Esophagus squamous epithelium (tissue), 5 donors: ENCODE results near the gene LMF1. TPM values are rescaled to one million over a fixed set of nuclear protein-coding genes. Genes with fewer than 3 reads are reported as not detected.
"Not testable (repeated sequence)": the region's sequence is repeated elsewhere in the genome, so short reads cannot be mapped to it uniquely, and the experiment has no call there.

Experiments used
- DNase-seq: peaks from one replicate; lab custom pipeline; 2025; lab: John Stamatoyannopoulos, UW
- H3K27ac ChIP-seq, 4 donors: fragments of 200-600 bp; sonication (generic); one replicate each; pipeline ENCODE4 v1.5.1; 2016 to 2019; ENCODE audit warnings: mild to moderate bottlenecking in 1 of 4
- H3K27me3 ChIP-seq, 4 donors: fragments of 200-600 bp; sonication (generic); 1 replicate in 3 of 4; 2 replicates in 1 of 4; pipeline versions ENCODE4 v1.5.1 to v1.6.0; 2017 to 2021; ENCODE audit warnings: antibody characterized with exemption in 1 of 4
- H3K36me3 ChIP-seq, 3 donors: fragments of 200-600 bp; sonication (generic); one replicate each; pipeline ENCODE4 v1.5.1; 2016 to 2019
- H3K4me1 ChIP-seq, 3 donors: fragments of 200-600 bp; sonication (generic); one replicate each; pipeline ENCODE4 v1.5.1; 2017 to 2019
- H3K4me3 ChIP-seq, 4 donors: fragments of 200-600 bp; sonication (generic); 1 replicate in 3 of 4; 2 replicates in 1 of 4; pipeline ENCODE4 v1.5.1; 2016 to 2019; ENCODE audit warnings: mild to moderate bottlenecking in 2 of 4, moderate library complexity in 1 of 4
- H3K9me3 ChIP-seq, 3 donors: fragments of 200-600 bp; sonication (generic); one replicate each; pipeline ENCODE4 v1.5.1; 2016 to 2019
- POLR2A ChIP-seq, 4 donors: fragments of 450-650 bp; IDR thresholded peaks; one replicate each; pipeline ENCODE4 v1.6.1; 2017; ENCODE audit warnings: antibody characterized with exemption in 4 of 4, mild to moderate bottlenecking in 4 of 4, moderate library complexity in 3 of 4
- WGBS, 2 donors: methylation state at CpG; one replicate each; pipeline ENCODE4 v1.1.5; 2018; 5-methylcytosine and 5-hydroxymethylcytosine counted together
- intact Hi-C: fragments of 100-400 bp; cut with DNase I; formaldehyde crosslinking; loops from one replicate; pipeline ENCODE4 v1.15.0; 2022
- total RNA-seq, 4 donors: library from RNA; depleted of rRNA; stranded (reverse); fragments of >200 nt; gene quantifications; one replicate each; pipeline ENCODE4 v1.1.0, GENCODE V29; 2016
- TF ChIP-seq, protein P1 (sequence below), 6 experiments: fragments of 450-650 bp in 4 of 6; fragments of 200-600 bp in 2 of 6; sonication (generic) in 2 of 6; IDR thresholded peaks; one replicate each; pipeline ENCODE4 v1.5.1; 2016 to 2019; ENCODE audit warnings: antibody characterized with exemption in 6 of 6, mild to moderate bottlenecking in 4 of 6, moderate library complexity in 4 of 6
- donor health status: DM: yes; HTN: yes; CAD: no.

The LMF1 gene
- total RNA-seq, 4 donors from 2014 or later = 13.3 to 34.4 (median 23.8) TPM

- TF ChIP-seq, protein P1, sequence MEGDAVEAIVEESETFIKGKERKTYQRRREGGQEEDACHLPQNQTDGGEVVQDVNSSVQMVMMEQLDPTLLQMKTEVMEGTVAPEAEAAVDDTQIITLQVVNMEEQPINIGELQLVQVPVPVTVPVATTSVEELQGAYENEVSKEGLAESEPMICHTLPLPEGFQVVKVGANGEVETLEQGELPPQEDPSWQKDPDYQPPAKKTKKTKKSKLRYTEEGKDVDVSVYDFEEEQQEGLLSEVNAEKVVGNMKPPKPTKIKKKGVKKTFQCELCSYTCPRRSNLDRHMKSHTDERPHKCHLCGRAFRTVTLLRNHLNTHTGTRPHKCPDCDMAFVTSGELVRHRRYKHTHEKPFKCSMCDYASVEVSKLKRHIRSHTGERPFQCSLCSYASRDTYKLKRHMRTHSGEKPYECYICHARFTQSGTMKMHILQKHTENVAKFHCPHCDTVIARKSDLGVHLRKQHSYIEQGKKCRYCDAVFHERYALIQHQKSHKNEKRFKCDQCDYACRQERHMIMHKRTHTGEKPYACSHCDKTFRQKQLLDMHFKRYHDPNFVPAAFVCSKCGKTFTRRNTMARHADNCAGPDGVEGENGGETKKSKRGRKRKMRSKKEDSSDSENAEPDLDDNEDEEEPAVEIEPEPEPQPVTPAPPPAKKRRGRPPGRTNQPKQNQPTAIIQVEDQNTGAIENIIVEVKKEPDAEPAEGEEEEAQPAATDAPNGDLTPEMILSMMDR (IDR thresholded peaks at IDR 0.05) = no peak
- no peak for TF ChIP-seq POLR2A (IDR thresholded peaks at IDR 0.05)
- DNase-seq = no peak
- H3K9me3 ChIP-seq = no peaks in the 10 kb centered on the region
- no peaks in the 10 kb centered on the region for H3K36me3 ChIP-seq
- H3K4me3 ChIP-seq = no peak overlapping the region
- peaks cover 0 to 96% (median 4%) of the 10 kb centered on the region in 4 donors for H3K27me3 ChIP-seq
- intact Hi-C loops = no loop called here
- 52 to 61% methylated on average over 8 to 10 of the region's 13 CpGs for WGBS, 2 donors
- peaks cover 0 to 13% (median 6%) of the 10 kb centered on the region in 3 donors for H3K4me1 ChIP-seq
- no peak overlapping the region for H3K27ac ChIP-seq
Observed at GRCh38 chr16:821751-822150, 149.0 kb downstream of the LMF1 start.

DNA sequence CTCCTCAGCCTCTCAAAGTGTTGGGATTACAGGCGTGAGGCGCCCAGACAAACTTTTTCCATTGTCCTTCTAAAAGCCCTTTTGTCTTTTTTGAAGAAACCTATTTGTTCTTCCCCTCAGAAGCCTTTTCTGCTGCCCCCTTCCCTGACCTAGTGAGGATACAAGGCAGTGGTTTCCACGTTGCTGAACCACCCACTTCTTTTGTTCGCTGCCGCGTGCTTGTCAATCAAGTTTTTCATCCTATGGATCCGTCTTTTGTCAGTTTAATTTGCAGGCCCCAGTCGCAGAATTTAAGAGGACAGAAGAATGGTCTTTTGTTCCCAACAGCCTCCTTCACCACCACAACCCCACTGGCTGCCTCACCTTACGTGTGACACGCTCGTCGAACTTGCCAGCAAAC lies 150.0 kb downstream of the LMF1 start:
- no peak overlapping the region for H3K4me3 ChIP-seq
- H3K9me3 ChIP-seq = no peaks in the 10 kb centered on the region
- intact Hi-C loops = no loop called here
- peaks cover 0 to 12% (median 6%) of the 10 kb centered on the region in 3 donors for H3K4me1 ChIP-seq
- no peak overlapping the region for H3K27ac ChIP-seq
- WGBS, 2 donors = 56 to 79% methylated on average over 12 of the region's 12 CpGs
- DNase-seq = no peak
- H3K36me3 ChIP-seq = no peaks in the 10 kb centered on the region
- no peak for TF ChIP-seq POLR2A (IDR thresholded peaks at IDR 0.05)
- TF ChIP-seq, protein P1 (IDR thresholded peaks at IDR 0.05) = no peak
- H3K27me3 ChIP-seq = peaks cover 0 to 99% (median 7%) of the 10 kb centered on the region in 4 donors

GRCh38 chr16:820044-820408 lies 150.8 kb downstream of the LMF1 start:
- DNase-seq, H3K4me1 ChIP-seq, H3K27ac ChIP-seq, H3K9me3 ChIP-seq, intact Hi-C loops, H3K4me3 ChIP-seq, H3K36me3 ChIP-seq: not testable (repeated sequence)
- 42 to 80% methylated on average over 6 to 8 of the region's 10 CpGs for WGBS, 2 donors
- peaks cover 0 to 99% (median 8%) of the 10 kb centered on the region in 4 donors for H3K27me3 ChIP-seq

GRCh38 chr16:819336-820043 lies 151.3 kb downstream of the LMF1 start:
- DNase-seq = no peak
- no peak overlapping the region for H3K4me3 ChIP-seq
- no peaks in the 10 kb centered on the region for H3K9me3 ChIP-seq
- no peaks in the 10 kb centered on the region for H3K36me3 ChIP-seq
- intact Hi-C loops = loop anchor here (10.0 kb wide), 1 partner anchor 235 kb away; no protein-coding TSS in a partner anchor
- H3K4me1 ChIP-seq = no peaks in the 10 kb centered on the region
- 50 to 73% methylated on average over 22 of the region's 23 CpGs for WGBS, 2 donors
- no peak overlapping the region for H3K27ac ChIP-seq
- no peak for TF ChIP-seq POLR2A (IDR thresholded peaks at IDR 0.05)
- TF ChIP-seq, protein P1 (IDR thresholded peaks at IDR 0.05) = no peak
- peaks cover 0 to 99% (median 9%) of the 10 kb centered on the region in 4 donors for H3K27me3 ChIP-seq

- no peak for DNase-seq
- H3K4me3 ChIP-seq = no peak overlapping the region
- no peaks in the 10 kb centered on the region for H3K36me3 ChIP-seq
- H3K27ac ChIP-seq = no peak overlapping the region
- H3K9me3 ChIP-seq = no peaks in the 10 kb centered on the region
- WGBS, 2 donors = 57 to 63% methylated on average over 2 of the region's 2 CpGs
- TF ChIP-seq POLR2A (IDR thresholded peaks at IDR 0.05) = no peak
- TF ChIP-seq, protein P1 (IDR thresholded peaks at IDR 0.05) = no peak
- H3K27me3 ChIP-seq = peaks cover under 1 to 99% (median 15%) of the 10 kb centered on the region in 4 donors
- intact Hi-C loops = loop anchor here (10.0 kb wide), 1 partner anchor 236 kb away; no protein-coding TSS in a partner anchor
- peaks cover 0 to 3% (median 0%) of the 10 kb centered on the region in 3 donors for H3K4me1 ChIP-seq
Observed at GRCh38 chr16:818592-818991, 152.2 kb downstream of the LMF1 start.
